ENCODE data around the gene LMO1.

DNA sequence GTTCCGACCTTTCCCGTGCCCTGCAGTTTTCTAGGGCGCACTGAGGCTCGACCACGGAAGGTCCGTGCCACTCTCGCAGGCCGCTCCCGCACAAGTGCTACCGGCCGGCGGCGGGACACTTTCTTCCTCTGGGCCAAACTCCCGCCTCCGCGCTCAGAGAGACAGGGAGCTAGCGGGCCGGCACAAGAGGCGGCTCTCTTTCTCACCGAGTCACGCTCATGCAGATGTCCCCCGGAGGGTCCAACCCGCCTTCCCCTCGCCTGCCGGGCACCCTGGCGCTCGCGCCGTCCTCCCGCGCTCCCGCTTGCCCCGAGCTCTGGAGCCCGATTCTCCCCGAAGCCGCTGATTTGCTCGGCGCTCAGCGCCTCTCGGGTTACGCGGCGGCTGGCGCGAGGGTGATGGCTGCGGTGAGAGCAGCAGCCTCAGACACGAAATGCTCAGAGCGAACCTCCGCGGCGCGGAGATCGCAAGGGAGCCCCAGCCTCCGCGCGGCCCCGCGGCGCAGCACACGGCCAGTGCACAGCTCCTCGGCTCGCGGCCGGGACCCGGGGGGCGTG is 1.0 kb downstream of the LMO1 start:
- no peak for TF ChIP-seq RAD21 (IDR thresholded peaks at IDR 0.05)
- TF ChIP-seq, protein P1, sequence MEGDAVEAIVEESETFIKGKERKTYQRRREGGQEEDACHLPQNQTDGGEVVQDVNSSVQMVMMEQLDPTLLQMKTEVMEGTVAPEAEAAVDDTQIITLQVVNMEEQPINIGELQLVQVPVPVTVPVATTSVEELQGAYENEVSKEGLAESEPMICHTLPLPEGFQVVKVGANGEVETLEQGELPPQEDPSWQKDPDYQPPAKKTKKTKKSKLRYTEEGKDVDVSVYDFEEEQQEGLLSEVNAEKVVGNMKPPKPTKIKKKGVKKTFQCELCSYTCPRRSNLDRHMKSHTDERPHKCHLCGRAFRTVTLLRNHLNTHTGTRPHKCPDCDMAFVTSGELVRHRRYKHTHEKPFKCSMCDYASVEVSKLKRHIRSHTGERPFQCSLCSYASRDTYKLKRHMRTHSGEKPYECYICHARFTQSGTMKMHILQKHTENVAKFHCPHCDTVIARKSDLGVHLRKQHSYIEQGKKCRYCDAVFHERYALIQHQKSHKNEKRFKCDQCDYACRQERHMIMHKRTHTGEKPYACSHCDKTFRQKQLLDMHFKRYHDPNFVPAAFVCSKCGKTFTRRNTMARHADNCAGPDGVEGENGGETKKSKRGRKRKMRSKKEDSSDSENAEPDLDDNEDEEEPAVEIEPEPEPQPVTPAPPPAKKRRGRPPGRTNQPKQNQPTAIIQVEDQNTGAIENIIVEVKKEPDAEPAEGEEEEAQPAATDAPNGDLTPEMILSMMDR (IDR thresholded peaks at IDR 0.05; ENCODE audit: low read depth, low read length, missing input control), result no peak
- TF ChIP-seq SP1 (IDR thresholded peaks at IDR 0.05), result no peak
- TF ChIP-seq, protein P2, sequence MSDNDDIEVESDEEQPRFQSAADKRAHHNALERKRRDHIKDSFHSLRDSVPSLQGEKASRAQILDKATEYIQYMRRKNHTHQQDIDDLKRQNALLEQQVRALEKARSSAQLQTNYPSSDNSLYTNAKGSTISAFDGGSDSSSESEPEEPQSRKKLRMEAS (IDR thresholded peaks at IDR 0.05), result no peak
- TF ChIP-seq FOXA2 (IDR thresholded peaks at IDR 0.05), result no peak
- TF ChIP-seq, protein P3, sequence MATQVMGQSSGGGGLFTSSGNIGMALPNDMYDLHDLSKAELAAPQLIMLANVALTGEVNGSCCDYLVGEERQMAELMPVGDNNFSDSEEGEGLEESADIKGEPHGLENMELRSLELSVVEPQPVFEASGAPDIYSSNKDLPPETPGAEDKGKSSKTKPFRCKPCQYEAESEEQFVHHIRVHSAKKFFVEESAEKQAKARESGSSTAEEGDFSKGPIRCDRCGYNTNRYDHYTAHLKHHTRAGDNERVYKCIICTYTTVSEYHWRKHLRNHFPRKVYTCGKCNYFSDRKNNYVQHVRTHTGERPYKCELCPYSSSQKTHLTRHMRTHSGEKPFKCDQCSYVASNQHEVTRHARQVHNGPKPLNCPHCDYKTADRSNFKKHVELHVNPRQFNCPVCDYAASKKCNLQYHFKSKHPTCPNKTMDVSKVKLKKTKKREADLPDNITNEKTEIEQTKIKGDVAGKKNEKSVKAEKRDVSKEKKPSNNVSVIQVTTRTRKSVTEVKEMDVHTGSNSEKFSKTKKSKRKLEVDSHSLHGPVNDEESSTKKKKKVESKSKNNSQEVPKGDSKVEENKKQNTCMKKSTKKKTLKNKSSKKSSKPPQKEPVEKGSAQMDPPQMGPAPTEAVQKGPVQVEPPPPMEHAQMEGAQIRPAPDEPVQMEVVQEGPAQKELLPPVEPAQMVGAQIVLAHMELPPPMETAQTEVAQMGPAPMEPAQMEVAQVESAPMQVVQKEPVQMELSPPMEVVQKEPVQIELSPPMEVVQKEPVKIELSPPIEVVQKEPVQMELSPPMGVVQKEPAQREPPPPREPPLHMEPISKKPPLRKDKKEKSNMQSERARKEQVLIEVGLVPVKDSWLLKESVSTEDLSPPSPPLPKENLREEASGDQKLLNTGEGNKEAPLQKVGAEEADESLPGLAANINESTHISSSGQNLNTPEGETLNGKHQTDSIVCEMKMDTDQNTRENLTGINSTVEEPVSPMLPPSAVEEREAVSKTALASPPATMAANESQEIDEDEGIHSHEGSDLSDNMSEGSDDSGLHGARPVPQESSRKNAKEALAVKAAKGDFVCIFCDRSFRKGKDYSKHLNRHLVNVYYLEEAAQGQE (IDR thresholded peaks at IDR 0.05), result no peak
- TF ChIP-seq GABPA (IDR thresholded peaks at IDR 0.05 in 1 of 2, conservative IDR thresholded peaks at IDR 0.05 in 1 of 2), result no peak
- TF ChIP-seq TAF1 (conservative IDR thresholded peaks at IDR 0.05), result no peak
- TF ChIP-seq YY1 (IDR thresholded peaks at IDR 0.05), result no peak
- TF ChIP-seq, protein P4, sequence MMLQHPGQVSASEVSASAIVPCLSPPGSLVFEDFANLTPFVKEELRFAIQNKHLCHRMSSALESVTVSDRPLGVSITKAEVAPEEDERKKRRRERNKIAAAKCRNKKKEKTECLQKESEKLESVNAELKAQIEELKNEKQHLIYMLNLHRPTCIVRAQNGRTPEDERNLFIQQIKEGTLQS (IDR thresholded peaks at IDR 0.05), result no peak
- TF ChIP-seq, protein P5, sequence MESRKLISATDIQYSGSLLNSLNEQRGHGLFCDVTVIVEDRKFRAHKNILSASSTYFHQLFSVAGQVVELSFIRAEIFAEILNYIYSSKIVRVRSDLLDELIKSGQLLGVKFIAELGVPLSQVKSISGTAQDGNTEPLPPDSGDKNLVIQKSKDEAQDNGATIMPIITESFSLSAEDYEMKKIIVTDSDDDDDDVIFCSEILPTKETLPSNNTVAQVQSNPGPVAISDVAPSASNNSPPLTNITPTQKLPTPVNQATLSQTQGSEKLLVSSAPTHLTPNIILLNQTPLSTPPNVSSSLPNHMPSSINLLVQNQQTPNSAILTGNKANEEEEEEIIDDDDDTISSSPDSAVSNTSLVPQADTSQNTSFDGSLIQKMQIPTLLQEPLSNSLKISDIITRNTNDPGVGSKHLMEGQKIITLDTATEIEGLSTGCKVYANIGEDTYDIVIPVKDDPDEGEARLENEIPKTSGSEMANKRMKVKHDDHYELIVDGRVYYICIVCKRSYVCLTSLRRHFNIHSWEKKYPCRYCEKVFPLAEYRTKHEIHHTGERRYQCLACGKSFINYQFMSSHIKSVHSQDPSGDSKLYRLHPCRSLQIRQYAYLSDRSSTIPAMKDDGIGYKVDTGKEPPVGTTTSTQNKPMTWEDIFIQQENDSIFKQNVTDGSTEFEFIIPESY (IDR thresholded peaks at IDR 0.05), result no peak
- TF ChIP-seq EGR1 (IDR thresholded peaks at IDR 0.05; ENCODE audit: low read depth in 2 of 2), result no peak
- no peak for TF ChIP-seq RXRA (IDR thresholded peaks at IDR 0.05)
- TF ChIP-seq FOXA1 (IDR thresholded peaks at IDR 0.05), result no peak
